IPS-18a (cell line): ENCODE results near the gene ULBP1.
"Not testable (repeated sequence)": the region's sequence is repeated elsewhere in the genome, so short reads cannot be mapped to it uniquely, and the experiment has no call there.

Experiments used
- H3K27ac ChIP-seq: one replicate; pipeline ENCODE4 v1.5.1; 2013; ENCODE audit warnings: low read length
- H3K27me3 ChIP-seq: one replicate; pipeline ENCODE4 v1.6.1; 2013; ENCODE audit warnings: mild to moderate bottlenecking, low read length; ENCODE audit not compliant: control insufficient read depth, insufficient read depth
- H3K36me3 ChIP-seq: one replicate; pipeline ENCODE4 v1.6.1; 2013; ENCODE audit warnings: low read depth, low read length; ENCODE audit not compliant: control insufficient read depth
- H3K4me1 ChIP-seq: one replicate; pipeline ENCODE4 v1.6.1; 2013; ENCODE audit warnings: low read depth, low read length; ENCODE audit not compliant: control insufficient read depth
- H3K4me3 ChIP-seq: one replicate; pipeline ENCODE4 v1.5.1; 2013; ENCODE audit warnings: low read length
- H3K9ac ChIP-seq: one replicate; pipeline ENCODE4 v1.6.1; 2013; ENCODE audit warnings: mild to moderate bottlenecking, low read length, moderate library complexity
- H3K9me3 ChIP-seq: one replicate; pipeline ENCODE4 v1.6.1; 2013; ENCODE audit warnings: low read depth, low read length; ENCODE audit not compliant: control insufficient read depth

The ULBP1 gene

GRCh38 chr6:149924206-149924932 lies 39.4 kb upstream of the ULBP1 start:
- Histone ChIP-seq H3K9me3 (no peaks in the 10 kb centered on the region), H3K4me3 (no peak overlapping the region), H3K27ac (no peak overlapping the region), H3K4me1 (peaks cover 4% of the 10 kb centered on the region), H3K9ac (no peak overlapping the region), H3K27me3 (peaks cover 81% of the 10 kb centered on the region), H3K36me3 (no peaks in the 10 kb centered on the region)

- H3K9me3 ChIP-seq: no peaks in the 10 kb centered on the region
Observed at GRCh38 chr6:149924933-149925252, 38.9 kb upstream of the ULBP1 start.

GRCh38 chr6:149925253-149925973 lies 38.3 kb upstream of the ULBP1 start:
- H3K4me3 ChIP-seq: peak overlapping the region; percentile 60
- H3K9ac ChIP-seq: no peak overlapping the region
- peaks cover 4% of the 10 kb centered on the region for H3K4me1 ChIP-seq
- peaks cover 84% of the 10 kb centered on the region for H3K27me3 ChIP-seq
- no peak overlapping the region for H3K27ac ChIP-seq
- H3K9me3 ChIP-seq: no peaks in the 10 kb centered on the region
- no peaks in the 10 kb centered on the region for H3K36me3 ChIP-seq

More at GRCh38 chr6:149924933-149925252, 38.9 kb upstream of the ULBP1 start:
- Histone ChIP-seq H3K36me3 (no peaks in the 10 kb centered on the region), H3K27me3 (peaks cover 84% of the 10 kb centered on the region), H3K4me1 (peaks cover 4% of the 10 kb centered on the region), H3K4me3 (no peak overlapping the region), H3K9ac (no peak overlapping the region), H3K27ac (no peak overlapping the region)

GRCh38 chr6:149925974-149926777 lies 37.6 kb upstream of the ULBP1 start:
- peak overlapping the region; percentile 60 for H3K4me3 ChIP-seq
- H3K27me3 ChIP-seq: peaks cover 84% of the 10 kb centered on the region
- peaks cover 4% of the 10 kb centered on the region for H3K4me1 ChIP-seq
- H3K27ac ChIP-seq: no peak overlapping the region
- H3K9me3 ChIP-seq: no peaks in the 10 kb centered on the region
- H3K36me3 ChIP-seq: no peaks in the 10 kb centered on the region
- no peak overlapping the region for H3K9ac ChIP-seq

GRCh38 chr6:149927025-149927424 lies 36.7 kb upstream of the ULBP1 start:
- not testable (repeated sequence) for H3K9ac ChIP-seq, H3K4me3 ChIP-seq, H3K36me3 ChIP-seq, H3K4me1 ChIP-seq, H3K27ac ChIP-seq, H3K9me3 ChIP-seq
- peaks cover 84% of the 10 kb centered on the region for H3K27me3 ChIP-seq

GRCh38 chr6:149929422-149929821 lies 34.3 kb upstream of the ULBP1 start:
- Histone ChIP-seq H3K36me3 (no peaks in the 10 kb centered on the region), H3K4me3 (no peak overlapping the region), H3K9ac (no peak overlapping the region), H3K9me3 (no peaks in the 10 kb centered on the region), H3K27ac (no peak overlapping the region), H3K4me1 (no peaks in the 10 kb centered on the region), H3K27me3 (peaks cover 81% of the 10 kb centered on the region)

- no peak overlapping the region for H3K9ac ChIP-seq
- H3K9me3 ChIP-seq: no peaks in the 10 kb centered on the region
- H3K27ac ChIP-seq: no peak overlapping the region
Observed at GRCh38 chr6:149931501-149931900, 32.2 kb upstream of the ULBP1 start.

GRCh38 chr6:149933036-149933435 lies 30.7 kb upstream of the ULBP1 start:
- Histone ChIP-seq H3K4me1 (no peaks in the 10 kb centered on the region), H3K27ac (no peak overlapping the region), H3K27me3 (peaks cover 90% of the 10 kb centered on the region)

More at GRCh38 chr6:149931501-149931900, 32.2 kb upstream of the ULBP1 start:
- no peaks in the 10 kb centered on the region for H3K36me3 ChIP-seq
- H3K4me3 ChIP-seq: no peak overlapping the region
- H3K27me3 ChIP-seq: peaks cover 81% of the 10 kb centered on the region
- H3K4me1 ChIP-seq: no peaks in the 10 kb centered on the region

GRCh38 chr6:149933461-149933860 lies 30.3 kb upstream of the ULBP1 start:
- Histone ChIP-seq H3K27ac (no peak overlapping the region), H3K27me3 (peaks cover 93% of the 10 kb centered on the region), H3K4me1 (no peaks in the 10 kb centered on the region), H3K9me3 (no peaks in the 10 kb centered on the region), H3K9ac (no peak overlapping the region), H3K36me3 (no peaks in the 10 kb centered on the region), H3K4me3 (no peak overlapping the region)

More at GRCh38 chr6:149933036-149933435, 30.7 kb upstream of the ULBP1 start:
- Histone ChIP-seq H3K4me3 (no peak overlapping the region), H3K36me3 (no peaks in the 10 kb centered on the region), H3K9ac (no peak overlapping the region), H3K9me3 (no peaks in the 10 kb centered on the region)

- no peaks in the 10 kb centered on the region for H3K9me3 ChIP-seq
- no peak overlapping the region for H3K4me3 ChIP-seq
- H3K27me3 ChIP-seq: peaks cover 97% of the 10 kb centered on the region
- no peaks in the 10 kb centered on the region for H3K4me1 ChIP-seq
- no peaks in the 10 kb centered on the region for H3K36me3 ChIP-seq
- H3K9ac ChIP-seq: no peak overlapping the region
- H3K27ac ChIP-seq: no peak overlapping the region
Observed at GRCh38 chr6:149934249-149935156, 29.2 kb upstream of the ULBP1 start.

GRCh38 chr6:149935246-149935645 lies 28.5 kb upstream of the ULBP1 start:
- Histone ChIP-seq H3K4me1 (no peaks in the 10 kb centered on the region), H3K4me3 (no peak overlapping the region), H3K9ac (no peak overlapping the region), H3K27me3 (peaks cover 97% of the 10 kb centered on the region), H3K36me3 (no peaks in the 10 kb centered on the region), H3K9me3 (no peaks in the 10 kb centered on the region), H3K27ac (no peak overlapping the region)
